ENCODE results near the gene INKA2. TPM values are rescaled to one million over a fixed set of nuclear protein-coding genes. Genes with fewer than 3 reads are reported as not detected.

INKA2 gene
- total RNA-seq, 1 experiment from 2014 or later, result 0.54 TPM

- CTCF ChIA-PET, result no interaction called here
- H3K27ac ChIP-seq (ENCODE audit: low read length), result no peak overlapping the region
- intact Hi-C loops (cut with micrococcal nuclease; ENCODE audit: unreplicated experiment) (no loop called here), in situ Hi-C loops (cut with HindIII; ENCODE audit: low pct_unique_long_range_greater_than_20kb, low sequenced_read_pairs) (no loop called here)
- no peak overlapping the region for H3K4me3 ChIP-seq (ENCODE audit: low read depth in 2 of 2, low read length in 2 of 2)
- no peak for TF ChIP-seq REST (IDR thresholded peaks at IDR 0.05; ENCODE audit: insufficient read depth in 1 of 2, low read depth in 2 of 2, low read length in 1 of 2)
- TF ChIP-seq SIN3A (IDR thresholded peaks at IDR 0.05; ENCODE audit: borderline replicate concordance, insufficient read depth, low read depth, low read length), result no peak
- no peak for TF ChIP-seq TCF7L2 (IDR thresholded peaks at IDR 0.05; ENCODE audit: low read depth, low read length)
- TF ChIP-seq CTCF (IDR thresholded peaks at IDR 0.05), result no peak
- no peaks in the 10 kb centered on the region for H3K4me1 ChIP-seq (ENCODE audit: control insufficient read depth, insufficient read depth, low read length)
- ATAC-seq, result no peak
- no peaks in the 10 kb centered on the region for H3K9me3 ChIP-seq (ENCODE audit: control insufficient read depth, insufficient read depth, low read depth, low read length)
- no TSS peak for BruUV-seq (replicated peaks)
- H3K36me3 ChIP-seq (ENCODE audit: control insufficient read depth, insufficient read depth, low read length), result no peaks in the 10 kb centered on the region
- no peaks in the 10 kb centered on the region for H3K27me3 ChIP-seq (ENCODE audit: control insufficient read depth, insufficient read depth, low read length)
- POLR2A ChIA-PET, result no interaction called here
- no peak for DNase-seq (ENCODE audit: low read depth, low spot score)
Observed at GRCh38 chr1:111719135-111719534, 20.1 kb downstream of the INKA2 start.

GRCh38 chr1:111717450-111717849, 21.7 kb downstream of the INKA2 start:
- TF ChIP-seq CTCF (IDR thresholded peaks at IDR 0.05) (no peak), POLR2AphosphoS5 (IDR thresholded peaks at IDR 0.05; ENCODE audit: low read depth, low read length) (no peak)
- no peaks in the 10 kb centered on the region; the same call in 1 of the 2 replicates for H3K36me3 ChIP-seq (ENCODE audit: control insufficient read depth, insufficient read depth, low read length)
- H3K27me3 ChIP-seq (ENCODE audit: control insufficient read depth, insufficient read depth, low read length), result no peaks in the 10 kb centered on the region
- H3K9me3 ChIP-seq (ENCODE audit: control insufficient read depth, insufficient read depth, low read depth, low read length), result no peaks in the 10 kb centered on the region
- intact Hi-C loops (cut with micrococcal nuclease; ENCODE audit: unreplicated experiment), result no loop called here
- H3K27ac ChIP-seq (ENCODE audit: low read length), result no peak overlapping the region
- ATAC-seq, result no peak
- CTCF ChIA-PET, result no interaction called here
- BruUV-seq (replicated peaks), result no TSS peak
- POLR2A ChIA-PET, result no interaction called here
- in situ Hi-C loops (cut with HindIII; ENCODE audit: low pct_unique_long_range_greater_than_20kb, low sequenced_read_pairs), result no loop called here
- H3K4me1 ChIP-seq (ENCODE audit: control insufficient read depth, insufficient read depth, low read length), result no peaks in the 10 kb centered on the region
- no peak for DNase-seq (ENCODE audit: low read depth, low spot score)
- H3K4me3 ChIP-seq (ENCODE audit: low read depth in 2 of 2, low read length in 2 of 2), result no peak overlapping the region

GRCh38 chr1:111716333-111716732, 22.9 kb downstream of the INKA2 start:
- DNase-seq (ENCODE audit: low read depth, low spot score) (no peak), ATAC-seq (no peak)
- in situ Hi-C loops (cut with HindIII; ENCODE audit: low pct_unique_long_range_greater_than_20kb, low sequenced_read_pairs) (no loop called here), intact Hi-C loops (cut with micrococcal nuclease; ENCODE audit: unreplicated experiment) (no loop called here)
- Histone ChIP-seq H3K27me3 (ENCODE audit: control insufficient read depth, insufficient read depth, low read length) (no peaks in the 10 kb centered on the region), H3K36me3 (ENCODE audit: control insufficient read depth, insufficient read depth, low read length) (no peaks in the 10 kb centered on the region; the same call in 1 of the 2 replicates), H3K9me3 (ENCODE audit: control insufficient read depth, insufficient read depth, low read depth, low read length) (no peaks in the 10 kb centered on the region), H3K4me1 (ENCODE audit: control insufficient read depth, insufficient read depth, low read length) (no peaks in the 10 kb centered on the region), H3K27ac (ENCODE audit: low read length) (no peak overlapping the region), H3K4me3 (ENCODE audit: low read depth in 2 of 2, low read length in 2 of 2) (no peak overlapping the region)
- POLR2A ChIA-PET, result no interaction called here
- BruUV-seq (replicated peaks), result no TSS peak
- CTCF ChIA-PET, result interaction anchor here (0.6 kb wide), 2 partner anchors 53 to 234 kb away, joined by 3 read pairs; no protein-coding TSS in a partner anchor
- no peak for TF ChIP-seq POLR2AphosphoS5 (IDR thresholded peaks at IDR 0.05; ENCODE audit: low read depth, low read length)
- no peak for TF ChIP-seq SIN3A (IDR thresholded peaks at IDR 0.05; ENCODE audit: borderline replicate concordance, insufficient read depth, low read depth, low read length)
- no peak for TF ChIP-seq TCF7L2 (IDR thresholded peaks at IDR 0.05; ENCODE audit: low read depth, low read length)
- no peak for TF ChIP-seq REST (IDR thresholded peaks at IDR 0.05; ENCODE audit: insufficient read depth in 1 of 2, low read depth in 2 of 2, low read length in 1 of 2)
- TF ChIP-seq CTCF (IDR thresholded peaks at IDR 0.05), result no peak

All from Panc1 (cell line).